Stimulated activated CD4-positive, alpha-beta T cell treated with anti-CD3 and anti-CD28 coated beads, Interleukin-12 subunit alpha, Interleukin-12 subunit beta, amount 100 ng/mL, for 48 hours (primary cell): Measurements from ENCODE around the gene PTPMT1.
"Not testable (repeated sequence)": the region's sequence is repeated elsewhere in the genome, so short reads cannot be mapped to it uniquely, and the experiment has no call there.

Experiments
- DNase-seq, 3 donors: peaks; one replicate each; pipeline ENCODE4 v3.0.0-alpha.2; 2020; ENCODE audit warnings: low read depth in 2 of 3, low spot score in 1 of 3

PTPMT1 gene

DNA sequence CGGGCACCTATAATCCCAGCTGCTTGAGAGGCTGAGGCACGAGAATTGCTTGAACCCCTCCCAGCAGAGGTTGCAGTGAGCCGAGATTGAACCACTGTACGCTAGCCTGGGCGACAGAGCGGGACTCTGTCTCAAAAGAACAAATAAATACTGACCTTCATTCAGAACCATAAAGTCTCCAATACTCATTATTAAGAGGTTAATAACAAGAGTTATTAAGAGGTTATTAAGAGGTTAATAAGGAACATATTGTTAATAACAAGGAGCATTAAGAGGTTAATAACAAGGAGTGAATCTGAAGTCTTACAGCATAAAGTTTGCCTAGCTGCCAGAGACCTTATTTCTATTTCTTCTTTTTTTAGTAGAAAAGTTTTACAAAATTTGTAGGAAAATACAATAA lies 20.1 kb upstream of the PTPMT1 start:
- DNase-seq: no peak

DNA sequence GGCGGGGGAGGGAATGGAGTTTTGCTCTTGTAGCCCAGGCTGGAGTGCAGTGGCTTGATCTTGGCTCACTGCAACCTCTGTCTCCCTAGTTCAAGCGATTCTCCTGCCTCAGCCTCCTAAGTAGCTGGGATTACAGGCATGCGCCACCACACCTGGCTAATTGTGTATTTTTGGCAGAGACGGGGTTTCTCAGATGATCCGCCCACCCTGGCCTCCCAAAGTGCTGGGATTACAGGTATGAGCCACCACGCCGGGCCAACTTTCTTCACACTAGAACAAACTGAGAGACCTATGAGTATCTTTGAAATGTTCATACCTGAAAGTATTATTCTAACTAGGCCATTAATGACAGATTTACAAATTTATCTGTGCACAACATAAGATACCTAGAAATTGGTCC lies 19.1 kb upstream of the PTPMT1 start:
- DNase-seq: not testable (repeated sequence)

DNA sequence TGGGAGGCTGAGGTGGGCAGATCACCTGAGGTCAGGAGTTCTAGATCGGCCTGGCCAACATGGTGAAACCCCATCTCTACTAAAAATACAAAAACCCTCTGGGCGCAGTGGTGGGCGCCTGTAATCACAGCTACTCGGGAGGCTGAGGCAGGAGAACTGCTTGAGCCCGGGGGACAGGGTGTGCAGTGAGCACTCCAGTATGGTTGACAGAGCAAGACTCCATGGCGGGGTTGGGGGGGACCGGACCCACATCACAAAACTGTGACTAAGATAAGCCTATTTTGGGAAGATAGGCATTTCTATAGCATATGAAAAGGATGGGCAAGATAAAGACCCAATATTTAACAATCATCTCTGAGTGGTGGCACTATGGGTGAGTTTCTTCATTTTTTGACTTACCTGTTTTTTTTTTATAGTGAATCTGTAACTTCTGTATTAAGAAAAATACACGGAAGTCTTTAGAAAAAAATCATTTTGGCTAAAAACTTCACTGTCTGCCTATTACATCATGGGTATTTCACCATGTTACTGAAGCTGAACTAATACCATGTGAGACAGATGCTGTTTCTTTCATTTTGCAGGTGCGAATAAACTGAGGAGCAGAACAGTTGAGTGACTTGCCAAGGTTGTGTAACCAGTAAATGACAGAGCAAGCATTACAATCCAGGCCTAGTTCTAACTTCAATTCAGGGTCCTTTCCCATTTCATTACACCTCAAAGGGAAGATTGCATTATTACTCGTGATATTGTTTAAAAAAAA lies 14.9 kb upstream of the PTPMT1 start:
- DNase-seq: no peak

DNA sequence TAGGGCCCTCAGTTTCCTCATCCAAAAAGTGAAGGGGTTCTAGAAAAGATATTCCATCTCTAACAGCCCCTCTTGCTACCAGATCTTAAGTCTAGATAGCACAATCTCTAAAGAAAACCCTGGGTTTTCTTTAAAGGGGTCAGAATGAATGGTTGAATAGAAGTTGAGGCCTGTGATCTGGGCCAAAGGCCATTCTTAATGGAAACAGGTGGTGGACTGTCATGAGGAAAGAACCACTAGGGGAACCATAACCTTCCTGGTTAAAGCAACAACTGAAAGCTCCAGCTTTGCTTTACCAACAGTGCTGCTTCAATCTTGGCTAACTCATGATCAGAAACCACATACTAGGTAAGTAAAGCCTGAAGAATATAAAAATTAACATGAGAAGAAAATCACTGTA lies 14.3 kb upstream of the PTPMT1 start:
- no peak for DNase-seq

DNA sequence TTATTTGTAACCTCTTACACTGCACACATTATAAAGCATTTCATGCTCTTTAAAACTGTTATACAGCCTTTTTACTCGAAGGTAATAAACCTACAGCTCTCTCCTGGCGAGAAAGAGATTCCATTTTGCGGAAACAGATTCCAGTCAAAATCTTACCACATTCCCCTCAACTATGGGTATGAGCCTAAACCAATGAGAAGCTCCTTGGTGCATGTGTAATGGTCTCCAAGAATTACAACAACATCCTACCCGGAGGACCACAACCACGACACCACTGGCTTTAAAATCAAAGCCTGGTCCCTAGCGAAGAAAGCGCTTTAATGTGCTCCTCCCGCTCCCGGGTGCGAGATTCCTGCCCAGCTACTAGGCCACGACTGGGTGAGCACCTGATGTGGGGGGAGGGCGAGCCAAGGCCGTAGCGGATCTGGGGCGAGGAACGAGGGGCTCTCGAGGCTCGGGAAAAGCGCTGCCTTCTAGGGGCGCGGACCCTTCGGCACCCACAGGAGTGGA lies 13.3 kb upstream of the PTPMT1 start:
- peak in 1 of 3 donors; percentile 12 for DNase-seq

DNA sequence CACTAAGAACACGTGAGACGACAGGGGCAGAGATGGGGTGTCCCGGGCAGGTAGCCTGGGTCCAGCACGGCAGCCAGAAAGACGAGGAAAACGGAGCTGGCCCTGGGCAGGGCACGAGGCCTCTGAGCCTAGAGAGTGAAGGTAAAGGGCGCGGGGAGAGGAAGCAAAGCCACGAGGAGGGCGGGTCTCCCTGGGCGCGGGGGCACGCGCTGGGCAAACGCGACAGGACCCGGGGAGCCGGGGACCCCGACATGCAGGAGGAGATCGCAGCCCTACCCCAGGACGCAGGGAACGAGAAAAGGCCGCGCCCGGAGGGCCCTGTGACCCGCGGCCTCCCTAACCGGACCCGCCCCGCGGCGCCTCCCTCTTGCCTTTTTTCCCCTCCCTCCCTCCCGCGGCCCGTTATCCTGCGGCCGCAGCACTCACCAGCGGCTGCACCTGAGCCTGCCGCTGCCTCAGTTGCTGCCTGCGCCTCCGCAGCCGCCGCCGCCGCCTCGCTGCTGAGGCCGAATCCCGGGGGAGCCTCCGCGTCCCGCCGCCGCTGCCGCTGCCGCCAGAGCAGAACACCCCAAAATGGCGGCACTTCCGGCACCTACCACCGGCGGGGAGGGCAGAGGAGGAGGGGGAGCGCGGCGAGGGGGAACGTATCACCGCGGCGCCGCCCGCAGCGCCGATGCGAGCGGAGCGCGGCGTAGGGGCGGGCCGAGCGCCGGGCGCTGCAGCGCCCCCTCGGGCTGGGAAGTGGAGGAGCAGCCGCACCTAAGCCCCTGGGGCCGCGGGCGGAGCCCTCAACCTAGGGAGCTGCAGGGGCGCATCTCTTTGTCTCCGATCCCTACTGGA lies 12.6 kb upstream of the PTPMT1 start, which contains the start of gene CELF1:
Gene CELF1, minus strand, starts transcription at position 567 of the 840 bp plus-strand sequence. CDS start 53,609 bp downstream, outside the sequence.
- peak; percentile 84 to 93 (median 86) for DNase-seq

DNA sequence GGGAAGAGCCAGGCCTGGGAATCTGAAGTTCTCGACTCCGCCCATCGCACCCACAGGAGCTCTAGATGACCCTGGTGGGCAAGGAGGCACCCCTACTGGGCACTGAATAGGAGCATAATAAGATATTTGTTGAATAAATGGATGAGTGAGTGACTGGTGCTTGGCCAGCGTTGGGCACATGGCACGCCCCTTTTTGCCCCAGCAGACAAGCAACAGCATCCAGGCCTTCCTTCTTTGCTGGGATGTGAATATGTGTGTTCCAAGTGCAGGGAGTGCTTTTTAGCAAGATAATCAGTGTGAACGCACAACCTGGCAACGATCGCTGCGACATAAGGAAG lies 12.0 kb upstream of the PTPMT1 start:
- DNase-seq: no peak

DNA sequence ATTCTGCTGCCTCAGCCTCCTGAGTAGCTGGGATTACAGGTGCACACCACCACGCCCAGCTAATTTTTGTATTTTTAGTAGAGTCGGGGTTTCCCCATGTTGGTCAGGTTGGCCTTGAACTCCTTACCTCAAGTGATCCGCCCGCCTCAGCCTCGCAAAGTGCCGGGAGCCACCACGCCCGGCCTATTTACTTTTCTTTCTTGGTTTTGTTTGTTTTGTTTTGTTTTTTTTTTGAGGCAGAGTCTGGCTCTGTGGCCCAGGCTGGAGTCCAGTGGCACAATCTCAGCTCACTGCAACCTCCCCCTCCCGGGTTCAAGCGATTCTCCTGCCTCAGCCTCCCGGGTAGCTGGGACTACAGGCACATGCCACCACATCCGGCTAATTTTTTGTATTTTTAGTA lies 8.4 kb upstream of the PTPMT1 start:
- not testable (repeated sequence) for DNase-seq

DNA sequence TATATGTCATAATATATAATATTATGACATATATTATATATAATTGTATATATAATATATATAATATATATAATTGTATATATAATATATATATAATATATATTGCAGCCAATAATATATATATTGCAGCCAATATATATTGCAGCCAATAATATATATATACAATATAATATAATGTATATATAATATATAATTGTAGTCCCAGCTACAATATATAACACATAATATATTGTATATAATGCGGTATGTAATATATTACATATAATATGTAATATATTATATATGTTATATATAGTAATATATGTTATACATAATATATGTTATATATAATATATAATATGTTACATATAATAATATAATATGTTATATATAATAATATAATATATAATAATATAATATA lies 6.7 kb upstream of the PTPMT1 start:
- DNase-seq: no peak

DNA sequence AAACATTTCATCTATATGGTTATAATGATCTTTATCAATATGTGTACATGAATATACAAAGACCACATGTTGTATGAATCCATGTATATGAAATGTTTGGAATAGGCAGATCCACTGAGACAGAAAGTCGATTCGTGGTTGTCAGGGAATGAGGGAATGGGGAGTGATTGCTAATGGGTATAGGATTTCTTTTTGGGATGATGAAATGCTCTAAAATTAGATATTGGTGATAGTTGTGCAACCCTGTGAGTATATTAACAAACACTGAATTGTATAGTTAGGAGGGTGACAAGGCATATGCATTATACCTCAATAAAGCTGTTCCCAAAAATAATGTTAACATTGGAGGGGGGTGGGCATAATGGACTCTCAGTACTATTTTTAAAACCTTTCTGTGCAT lies 5.0 kb upstream of the PTPMT1 start:
- DNase-seq: no peak

DNA sequence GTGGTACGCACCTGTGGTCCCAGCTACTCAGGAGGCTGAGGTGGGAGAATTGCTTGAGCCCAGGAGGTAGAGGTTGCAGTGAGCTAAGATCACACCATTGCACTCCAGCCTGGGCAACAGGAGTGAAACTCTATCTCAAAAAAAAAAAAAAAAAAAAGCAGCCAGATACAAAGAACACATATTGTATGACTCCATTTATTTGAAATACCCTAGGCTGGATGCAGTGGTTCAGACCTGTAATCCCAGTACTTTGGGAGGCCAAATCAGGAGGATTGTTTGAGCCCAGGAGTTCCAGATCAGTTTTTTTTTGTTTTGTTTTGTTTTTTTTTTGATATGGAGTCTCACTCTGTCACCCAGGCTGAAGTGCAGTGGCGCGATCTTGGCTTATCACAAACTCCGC lies 3.0 kb upstream of the PTPMT1 start:
- not testable (repeated sequence) for DNase-seq

DNA sequence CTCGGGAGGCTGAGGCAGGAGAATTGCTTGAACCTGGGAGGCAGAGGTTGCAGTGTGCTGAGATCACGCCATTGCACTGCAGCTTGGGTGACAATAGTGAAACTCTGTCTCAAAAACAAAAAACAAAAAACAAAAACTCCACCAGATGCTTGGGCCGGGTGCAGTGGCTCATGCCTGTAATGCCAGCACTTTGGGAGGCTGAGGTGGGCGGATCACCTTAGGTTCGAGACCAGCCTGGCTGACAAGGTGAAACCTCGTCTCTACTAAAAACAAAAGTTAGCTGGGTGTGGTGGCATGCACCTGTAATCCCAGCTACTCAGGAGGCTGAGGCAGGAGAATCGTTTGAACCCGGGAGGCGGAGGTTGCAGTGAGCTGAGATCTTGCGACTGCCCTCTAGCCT lies 1.0 kb upstream of the PTPMT1 start:
- DNase-seq: not testable (repeated sequence)

DNA sequence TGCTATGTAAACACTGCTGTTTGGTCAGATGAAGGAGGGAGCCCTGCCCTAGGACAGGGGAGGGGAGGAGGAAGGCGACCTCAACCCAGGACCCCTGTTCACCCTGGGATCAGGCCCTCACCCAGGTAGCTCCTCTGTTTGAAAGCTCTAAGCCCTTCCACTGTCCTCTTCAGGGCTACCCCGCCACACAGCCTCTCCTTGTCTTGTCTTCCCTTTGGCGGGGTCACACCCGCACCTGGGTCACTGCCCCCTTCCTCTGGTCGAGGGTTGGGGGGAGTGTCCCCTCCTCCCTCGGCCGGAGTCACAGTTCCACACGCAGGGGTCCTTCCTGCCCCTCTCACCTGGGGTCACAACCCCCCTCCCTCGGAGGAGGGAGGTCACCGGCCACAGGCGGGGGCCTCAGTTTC lies 463 bp upstream of the PTPMT1 start:
- no peak for DNase-seq

DNA sequence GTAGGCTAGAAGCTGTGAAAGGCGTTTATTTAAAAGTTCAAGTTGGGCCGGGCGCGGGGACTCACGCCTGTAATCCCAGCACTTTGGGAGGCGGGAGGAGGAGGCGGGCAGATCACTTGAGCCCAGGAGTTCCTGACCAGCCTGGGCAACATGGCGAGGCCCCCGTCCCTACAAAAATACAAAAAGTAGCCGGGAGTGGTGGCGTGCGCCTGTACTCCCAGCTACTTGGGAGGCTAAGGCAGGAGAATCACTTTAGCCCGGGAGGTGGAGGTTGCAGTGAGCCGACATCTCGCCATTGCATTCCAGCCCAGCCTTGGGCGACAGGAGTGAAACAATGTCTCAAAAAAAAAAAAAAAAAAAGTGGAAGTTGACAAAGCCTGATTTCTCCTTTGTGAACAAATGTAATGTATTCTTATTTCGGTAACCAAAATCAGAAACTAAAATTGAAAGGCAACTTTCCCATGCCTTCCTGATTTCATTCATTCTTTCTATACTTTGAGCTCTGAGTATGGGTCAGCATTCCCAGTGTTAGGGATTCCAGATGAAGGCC lies 825 bp downstream of the PTPMT1 start:
- no peak for DNase-seq

DNA sequence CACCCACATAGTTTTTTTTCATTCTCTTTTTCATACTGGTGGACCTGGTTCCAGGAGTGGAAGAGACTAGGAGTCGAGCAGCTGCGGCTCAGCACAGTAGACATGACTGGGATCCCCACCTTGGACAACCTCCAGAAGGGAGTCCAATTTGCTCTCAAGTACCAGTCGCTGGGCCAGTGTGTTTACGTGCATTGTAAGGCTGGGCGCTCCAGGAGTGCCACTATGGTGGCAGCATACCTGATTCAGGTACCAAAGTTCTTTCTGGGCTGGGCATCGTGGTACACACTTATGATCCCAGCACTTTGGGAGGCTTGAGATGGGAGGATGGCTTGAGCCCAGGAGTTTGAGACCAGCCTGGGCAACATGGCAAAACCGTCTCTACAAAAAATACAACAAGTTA lies 4.2 kb downstream of the PTPMT1 start:
- no peak for DNase-seq

DNA sequence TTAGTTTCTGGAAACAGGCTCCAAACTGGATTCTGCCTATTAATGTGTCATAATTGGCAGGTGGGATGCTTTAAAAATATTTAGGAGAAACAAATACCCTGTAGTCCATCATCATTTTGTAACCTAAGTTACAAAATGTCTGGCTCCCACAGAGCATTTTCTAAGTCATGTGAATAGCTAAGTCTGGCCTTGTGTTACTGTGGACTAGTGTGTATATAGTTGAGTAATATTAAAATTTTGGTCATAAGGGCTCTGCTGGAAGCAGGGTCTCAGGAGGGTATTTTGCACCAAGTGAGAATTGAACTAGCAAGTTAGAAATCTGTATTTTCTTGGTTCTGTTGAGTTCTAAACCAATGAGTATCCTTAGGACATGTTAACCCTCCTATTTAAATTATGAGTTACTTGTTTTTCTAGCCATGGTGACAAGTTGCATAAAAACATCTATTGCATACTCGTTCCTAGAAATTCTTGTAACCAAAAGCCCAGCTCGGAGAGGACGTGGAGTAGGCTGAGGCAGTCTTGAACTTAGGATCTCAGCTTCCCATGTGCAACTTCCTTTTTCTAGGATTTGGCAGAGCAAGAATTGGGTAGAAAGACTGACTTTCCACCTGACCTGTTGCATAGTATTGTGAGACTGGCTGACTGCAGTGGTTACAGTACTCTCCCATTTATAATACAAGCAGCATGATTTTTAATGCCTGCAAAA lies 5.4 kb downstream of the PTPMT1 start:
- no peak for DNase-seq

DNA sequence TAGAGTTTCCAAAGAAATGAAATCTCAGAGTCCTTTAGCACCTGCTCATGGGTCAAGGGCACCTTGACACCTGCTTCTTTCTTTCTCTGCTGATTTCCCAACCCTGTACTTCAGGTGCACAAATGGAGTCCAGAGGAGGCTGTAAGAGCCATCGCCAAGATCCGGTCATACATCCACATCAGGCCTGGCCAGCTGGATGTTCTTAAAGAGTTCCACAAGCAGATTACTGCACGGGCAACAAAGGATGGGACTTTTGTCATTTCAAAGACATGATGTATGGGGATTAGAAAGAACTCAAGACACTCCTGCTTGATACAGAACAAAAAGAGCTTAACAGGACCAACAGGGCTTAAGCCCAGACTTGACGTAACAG lies 5.9 kb downstream of the PTPMT1 start:
- DNase-seq: no peak

DNA sequence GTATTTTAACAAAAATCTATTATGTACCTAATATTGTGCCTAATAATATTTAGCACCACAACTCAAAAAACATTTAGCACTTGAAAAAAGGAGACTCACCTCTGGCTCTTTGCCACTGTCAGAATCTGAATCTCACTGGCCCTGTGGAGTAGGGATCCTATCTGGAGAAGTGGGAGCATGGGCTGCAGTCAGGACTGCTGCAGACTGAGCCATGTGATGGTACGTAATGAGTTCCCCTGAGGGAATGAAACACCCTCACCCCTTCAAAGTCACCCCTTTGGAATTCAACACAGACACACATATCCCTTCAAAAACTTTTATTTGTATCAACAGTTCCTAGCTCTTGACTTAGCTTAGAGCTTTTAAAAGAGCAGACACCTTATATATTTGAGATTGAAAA lies 6.5 kb downstream of the PTPMT1 start:
- no peak for DNase-seq

DNA sequence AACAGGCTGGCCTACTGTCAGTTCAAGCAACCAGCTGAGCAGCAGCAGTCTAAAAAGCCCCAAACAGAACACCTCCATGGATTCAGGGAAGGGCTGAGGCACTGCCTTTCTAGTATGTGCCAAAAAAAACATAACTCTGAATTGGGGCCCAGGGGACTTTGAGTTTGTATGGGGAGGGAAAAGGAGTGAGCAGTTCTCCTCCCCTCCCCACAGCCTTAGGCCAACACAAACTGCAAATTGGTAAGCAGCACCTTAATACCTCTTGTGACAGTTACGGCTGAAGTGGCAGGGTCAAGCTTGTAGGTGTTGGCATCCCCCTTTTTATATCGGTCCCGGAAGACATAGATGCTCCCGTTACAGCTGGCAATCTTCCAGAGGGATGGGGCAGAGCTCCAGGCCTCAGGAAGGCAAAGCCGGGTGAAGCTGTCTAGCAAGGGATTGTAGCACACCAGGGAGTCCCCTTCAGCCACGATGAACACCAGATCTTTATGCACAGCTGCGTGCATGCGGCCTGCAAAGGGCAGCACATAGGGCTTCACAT lies 7.4 kb downstream of the PTPMT1 start:
- no peak for DNase-seq

DNA sequence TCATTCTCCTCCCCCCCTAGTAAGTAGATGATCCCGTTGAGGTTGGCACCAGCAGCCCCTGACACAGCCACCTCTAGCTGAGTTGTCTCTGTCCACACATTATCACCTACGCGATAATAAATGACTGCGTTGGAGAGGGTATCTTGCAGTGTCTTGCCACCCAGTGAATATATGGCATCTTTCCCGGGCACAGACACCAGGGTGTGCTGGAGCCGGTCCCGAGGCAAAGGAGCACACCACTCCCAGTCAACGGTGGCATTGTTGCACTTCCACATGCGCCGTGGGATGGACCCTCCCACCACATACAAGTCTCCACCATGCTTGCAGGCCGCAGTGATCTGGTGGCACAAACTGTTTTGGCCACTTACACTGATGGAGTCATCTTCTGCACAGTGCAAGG lies 7.9 kb downstream of the PTPMT1 start:
- no peak for DNase-seq

DNA sequence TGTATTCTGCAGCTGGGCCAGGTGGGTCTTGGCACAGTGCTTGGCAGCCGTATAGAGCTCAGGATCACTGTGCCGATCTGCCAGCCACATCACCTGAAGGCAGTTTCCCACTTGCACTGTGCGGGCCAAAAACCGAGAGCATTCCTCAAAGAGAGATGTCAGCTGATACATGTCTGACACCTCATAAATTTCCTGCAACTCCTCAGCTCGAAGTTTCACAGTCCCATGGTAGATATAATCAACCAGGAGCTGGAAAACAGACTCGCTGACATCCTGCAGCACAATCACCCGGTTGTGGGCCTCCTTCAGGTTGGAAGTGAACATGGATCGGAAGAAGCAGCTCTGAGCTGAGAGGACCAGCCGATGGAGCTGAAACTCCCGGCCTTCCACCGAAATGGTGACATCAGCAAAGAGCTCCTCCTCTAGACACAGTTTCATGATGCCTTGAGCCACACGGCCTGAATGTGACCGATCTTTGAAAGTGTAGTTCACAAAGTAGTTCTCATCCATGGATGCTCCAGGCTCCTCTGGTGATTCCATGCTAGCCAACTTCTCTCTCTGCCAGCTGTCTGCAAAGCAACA lies 12.2 kb downstream of the PTPMT1 start:
- DNase-seq: no peak
